NB4 (cell line): ENCODE data around the gene HOXB3.

ENCODE experiments used
- DNase-seq: peaks from one replicate; pipeline ENCODE4 v3.0.0; 2010; ENCODE audit warnings: low read depth
- H3K4me3 ChIP-seq: one replicate; pipeline ENCODE4 v1.5.1; 2011; ENCODE audit warnings: mild to moderate bottlenecking, low read depth, low read length, moderate library complexity
- CTCF ChIP-seq: IDR thresholded peaks from one replicate; pipeline ENCODE4 v1.5.1; 2012; ENCODE audit warnings: low read depth, low read length
- MYC ChIP-seq: IDR thresholded peaks from 2 replicates; pipeline ENCODE4 v1.6.1; 2011; ENCODE audit warnings: low read depth, low read length
- POLR2A ChIP-seq: IDR thresholded peaks from 2 replicates; pipeline ENCODE4 v1.6.1; 2011; ENCODE audit warnings: mild to moderate bottlenecking; ENCODE audit not compliant: insufficient read length; ENCODE audit errors: extremely low read depth
- TF ChIP-seq, protein P1 (sequence below): IDR thresholded peaks from 2 replicates; pipeline ENCODE4 v1.6.1; 2011; ENCODE audit warnings: low read depth, low read length

The HOXB3 gene

GRCh38 chr17:48595278-48595999 lies 5.4 kb upstream of the HOXB3 start:
- H3K4me3 ChIP-seq, result no peak overlapping the region
- no peak for DNase-seq
- TF ChIP-seq POLR2A, result no peak
- TF ChIP-seq, protein P1, sequence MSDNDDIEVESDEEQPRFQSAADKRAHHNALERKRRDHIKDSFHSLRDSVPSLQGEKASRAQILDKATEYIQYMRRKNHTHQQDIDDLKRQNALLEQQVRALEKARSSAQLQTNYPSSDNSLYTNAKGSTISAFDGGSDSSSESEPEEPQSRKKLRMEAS, result no peak

GRCh38 chr17:48594538-48595277 lies 4.7 kb upstream of the HOXB3 start:
- TF ChIP-seq MYC, result no peak
- no peak for TF ChIP-seq CTCF
- TF ChIP-seq POLR2A, result no peak
- TF ChIP-seq, protein P1, result no peak
- no peak for DNase-seq
- H3K4me3 ChIP-seq, result no peak overlapping the region

DNA sequence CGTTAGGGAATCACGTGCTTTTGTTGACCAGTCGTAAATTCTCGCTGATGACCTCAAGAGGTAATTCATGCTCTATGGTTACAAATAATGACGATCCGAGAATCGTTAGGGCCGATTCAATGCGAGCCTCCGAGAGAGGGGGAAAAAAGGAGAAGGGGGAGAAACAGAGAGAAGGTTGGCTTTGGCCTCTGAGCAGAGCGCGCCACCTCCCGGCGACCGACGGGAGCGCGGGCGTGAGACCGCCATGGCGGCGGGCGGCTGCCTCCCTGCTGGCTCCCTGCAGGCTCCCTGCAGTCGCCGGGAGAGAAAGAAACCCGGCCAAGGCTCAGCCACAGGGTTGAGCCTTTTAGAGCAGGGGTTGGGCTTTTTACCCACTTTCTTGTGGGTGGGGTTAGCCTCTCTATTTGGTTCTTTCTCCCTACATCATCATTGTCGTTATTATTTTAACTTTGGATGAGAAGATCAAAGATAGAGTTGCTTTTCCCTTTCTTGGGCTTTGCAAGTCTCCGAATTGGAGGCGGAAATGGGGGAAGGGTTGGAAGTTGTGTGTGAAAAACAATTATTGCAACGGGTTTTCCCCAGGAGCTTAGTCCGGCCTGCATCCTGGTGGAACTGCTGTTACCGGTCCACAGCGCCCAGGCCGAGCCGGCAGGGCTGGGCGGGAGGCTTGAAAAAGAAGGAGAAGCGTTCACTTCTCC lies 3.9 kb upstream of the HOXB3 start:
- TF ChIP-seq, protein P1, result no peak
- TF ChIP-seq CTCF, result peak; percentile 84
- TF ChIP-seq POLR2A, result no peak
- peak; percentile 17; the same call in 1 of the 2 replicates for TF ChIP-seq MYC
- no peak overlapping the region for H3K4me3 ChIP-seq
- DNase-seq, result peak; percentile 77

DNA sequence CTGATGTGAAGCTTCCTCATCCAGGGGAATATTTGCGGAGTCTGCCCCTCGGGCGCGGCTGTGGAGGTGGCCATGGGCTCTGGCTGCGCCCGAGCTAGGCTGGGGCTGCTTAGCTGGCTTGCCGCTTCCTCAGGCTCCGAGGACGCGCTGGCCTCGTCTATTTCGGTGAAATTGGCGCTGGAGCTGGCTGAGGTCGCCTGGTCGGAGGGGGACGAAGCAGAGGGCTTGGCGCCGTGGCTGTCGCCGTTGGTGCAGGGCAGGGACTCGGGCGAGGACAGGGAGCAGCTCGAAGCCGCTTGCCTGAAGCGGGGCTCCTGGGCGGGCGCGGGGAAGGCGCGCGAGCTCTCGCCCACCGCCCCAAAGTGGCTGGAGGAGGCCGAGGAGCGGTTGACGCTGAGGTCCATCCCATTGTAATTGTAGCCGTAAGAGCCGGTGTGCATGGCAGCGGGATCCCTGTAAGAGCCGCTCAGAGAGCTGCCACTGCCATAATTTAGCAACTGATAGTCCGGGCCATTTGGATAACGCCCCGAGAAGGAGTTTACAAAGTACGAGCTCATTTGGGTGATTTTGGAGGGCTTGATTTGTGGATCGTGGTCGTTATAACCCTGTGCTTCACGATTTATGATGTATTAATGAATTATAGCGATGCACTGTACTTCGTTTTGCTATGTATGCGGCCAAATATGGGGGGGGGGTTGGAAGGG lies 3.2 kb upstream of the HOXB3 start, which contains the start of gene HOXB5:
TSS of gene HOXB5 (minus strand) at position 654 of the 704 bp plus-strand sequence. CDS start at position 557, 97 bp downstream.
- TF ChIP-seq POLR2A (no peak), MYC (no peak), CTCF (no peak)
- TF ChIP-seq, protein P1, result no peak
- no peak for DNase-seq
- H3K4me3 ChIP-seq, result no peak within 1 kb of the TSS

- DNase-seq, result no peak
- H3K4me3 ChIP-seq, result no peak overlapping the region
- TF ChIP-seq, protein P1, result no peak
- TF ChIP-seq CTCF (no peak), POLR2A (no peak), MYC (no peak)
Measured at GRCh38 chr17:48592577-48592976, 2.5 kb upstream of the HOXB3 start.
